Erythroblast (primary cell): ENCODE measurements around the gene TJAP1.

Experiments
- GATA1 ChIP-seq: IDR thresholded peaks from 2 replicates; pipeline ENCODE4 v1.6.1; 2011; ENCODE audit warnings: low read depth, mild to moderate bottlenecking, control low read depth, low read length, moderate library complexity
- POLR2A ChIP-seq: IDR thresholded peaks from 2 replicates; pipeline ENCODE4 v1.6.1; 2011; ENCODE audit warnings: mild to moderate bottlenecking, low read length

DNA sequence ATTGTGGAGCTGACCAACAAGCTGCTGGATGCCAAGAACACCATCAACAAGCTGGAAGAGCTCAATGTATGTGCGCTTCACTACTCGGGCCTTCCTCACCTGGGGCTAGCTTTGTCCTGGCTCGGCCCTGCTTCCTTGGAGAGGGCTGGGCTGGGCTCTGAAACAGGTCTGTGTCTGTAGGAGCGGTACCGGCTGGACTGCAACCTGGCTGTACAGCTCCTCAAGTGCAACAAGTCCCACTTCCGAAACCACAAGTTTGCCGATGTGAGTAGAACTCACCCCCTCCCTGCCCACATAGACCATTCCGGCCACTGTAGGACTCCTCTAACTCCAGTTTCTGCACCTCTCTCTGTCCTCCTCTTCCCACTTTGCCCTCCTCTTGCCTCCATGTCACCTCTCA is 26.1 kb downstream of the TJAP1 start:
- TF ChIP-seq POLR2A (no peak), GATA1 (no peak)
